GM19240 (cell line): ENCODE data around the gene SLC13A2.

Source experiments
- DNase-seq: peaks from one replicate; pipeline ENCODE4 v3.0.0; 2011; ENCODE audit warnings: low spot score; ENCODE audit not compliant: insufficient read length

SLC13A2 gene

GRCh38 chr17:28532050-28532960, 58.9 kb downstream of the SLC13A2 start:
- DNase-seq: no peak

GRCh38 chr17:28533091-28533807, 59.8 kb downstream of the SLC13A2 start:
- DNase-seq: no peak

DNA sequence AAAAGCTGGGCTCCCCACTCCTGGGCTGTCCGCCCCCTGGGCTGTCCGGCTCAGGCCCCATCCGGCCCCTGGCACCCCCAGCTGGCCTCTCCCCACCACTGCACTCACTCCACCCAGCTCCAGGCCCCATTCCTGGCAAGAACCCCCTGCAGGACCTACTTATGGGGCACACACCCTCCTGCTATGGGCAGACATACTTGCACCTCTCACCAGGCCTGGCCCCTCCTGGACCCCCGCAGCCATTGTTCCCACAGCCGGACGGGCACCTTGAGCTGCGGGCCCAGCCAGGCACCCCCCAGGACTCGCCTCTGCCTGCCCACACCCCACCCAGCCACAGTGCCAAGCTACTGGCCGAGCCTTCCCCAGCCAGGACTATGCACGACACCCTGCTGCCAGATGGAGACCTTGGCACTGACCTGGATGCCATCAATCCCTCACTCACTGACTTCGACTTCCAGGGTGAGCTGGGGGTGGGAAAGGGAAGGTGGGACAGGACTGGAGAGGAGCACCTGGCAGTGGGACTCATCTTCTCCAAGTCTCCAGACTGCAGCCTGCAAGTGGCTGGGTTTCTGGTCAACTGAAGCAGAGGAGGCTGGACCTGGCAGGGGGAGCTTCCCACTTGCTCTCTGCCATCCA, 61.4 kb downstream of the SLC13A2 start:
- DNase-seq: no peak

- DNase-seq: no peak
Measured at GRCh38 chr17:28536532-28537218, 63.2 kb downstream of the SLC13A2 start.

DNA sequence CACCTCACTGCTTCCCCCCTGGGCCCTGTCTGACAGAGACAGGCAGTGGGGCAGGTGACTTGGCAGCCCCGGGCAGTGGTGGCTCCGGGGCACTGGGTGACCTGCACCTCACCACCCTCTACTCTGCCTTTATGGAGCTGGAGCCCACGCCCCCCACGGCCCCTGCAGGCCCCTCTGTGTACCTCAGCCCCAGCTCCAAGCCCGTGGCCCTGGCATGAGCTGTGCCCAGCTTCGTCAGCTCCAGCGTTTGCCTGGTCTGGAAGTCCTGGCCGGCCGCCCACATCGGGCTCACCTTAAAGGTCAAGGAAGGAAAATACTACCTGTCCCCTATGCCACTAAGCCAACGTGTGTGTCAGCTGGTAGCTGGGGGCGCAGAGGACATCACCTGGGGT, 63.8 kb downstream of the SLC13A2 start:
- DNase-seq: no peak

- DNase-seq: no peak
Measured at GRCh38 chr17:28538296-28538895, 65.0 kb downstream of the SLC13A2 start.

DNA sequence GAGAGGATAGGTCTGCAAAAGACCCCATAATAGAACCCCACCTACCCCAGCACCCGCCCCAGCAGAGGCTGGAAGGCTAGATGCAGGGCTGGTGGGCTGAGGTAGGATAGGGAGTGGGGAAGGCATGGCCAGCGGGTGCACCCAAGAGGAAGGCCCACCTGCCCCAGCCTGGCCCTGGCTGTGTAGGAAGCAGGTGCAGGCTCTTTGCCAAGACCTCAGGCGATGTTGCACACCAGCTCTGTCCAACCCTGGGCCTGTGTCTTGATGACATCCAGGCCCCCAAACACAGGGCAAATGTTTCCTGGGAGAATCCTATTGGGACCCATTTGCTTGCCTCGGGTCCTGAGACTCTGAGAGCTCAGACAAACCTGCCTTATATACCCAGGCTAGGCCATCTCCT, 66.8 kb downstream of the SLC13A2 start:
- no peak for DNase-seq

DNA sequence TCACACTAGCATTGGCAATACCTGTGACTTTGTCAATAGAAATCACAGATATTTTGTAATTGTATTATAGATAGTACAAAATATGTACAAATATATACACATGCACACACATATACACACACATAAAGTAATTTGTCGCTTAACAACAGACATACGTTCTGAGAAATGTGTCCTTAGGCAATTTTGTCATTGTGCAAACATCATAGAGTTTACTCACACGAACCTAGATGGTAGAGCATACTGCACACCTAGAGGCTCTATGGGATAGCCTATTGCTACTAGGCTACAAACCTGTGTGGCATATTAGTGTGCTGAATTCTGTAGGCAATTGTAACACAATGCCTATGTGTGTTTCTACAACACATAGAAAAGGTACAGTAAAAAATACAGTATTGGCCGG, 68.0 kb downstream of the SLC13A2 start:
- no peak for DNase-seq

- DNase-seq: no peak
Measured at GRCh38 chr17:28544402-28545140, 71.1 kb downstream of the SLC13A2 start.

DNA sequence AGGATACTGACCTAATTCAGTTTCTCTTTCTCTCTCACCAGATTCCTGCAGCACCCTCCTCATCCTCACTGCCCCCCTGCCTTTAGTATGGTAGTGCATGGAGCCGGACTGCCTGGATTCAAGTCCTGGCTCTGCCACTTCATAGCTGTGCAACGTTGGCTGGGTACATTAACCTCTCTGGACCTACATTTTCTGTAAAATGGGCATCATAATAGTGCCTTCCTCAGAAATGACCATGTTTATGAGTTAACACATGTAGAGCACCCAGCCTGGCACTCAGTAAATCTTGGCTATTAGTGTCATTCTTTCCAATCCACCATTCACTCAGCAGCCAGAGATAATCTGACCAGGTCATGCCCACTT, 71.7 kb downstream of the SLC13A2 start:
- DNase-seq: no peak

DNA sequence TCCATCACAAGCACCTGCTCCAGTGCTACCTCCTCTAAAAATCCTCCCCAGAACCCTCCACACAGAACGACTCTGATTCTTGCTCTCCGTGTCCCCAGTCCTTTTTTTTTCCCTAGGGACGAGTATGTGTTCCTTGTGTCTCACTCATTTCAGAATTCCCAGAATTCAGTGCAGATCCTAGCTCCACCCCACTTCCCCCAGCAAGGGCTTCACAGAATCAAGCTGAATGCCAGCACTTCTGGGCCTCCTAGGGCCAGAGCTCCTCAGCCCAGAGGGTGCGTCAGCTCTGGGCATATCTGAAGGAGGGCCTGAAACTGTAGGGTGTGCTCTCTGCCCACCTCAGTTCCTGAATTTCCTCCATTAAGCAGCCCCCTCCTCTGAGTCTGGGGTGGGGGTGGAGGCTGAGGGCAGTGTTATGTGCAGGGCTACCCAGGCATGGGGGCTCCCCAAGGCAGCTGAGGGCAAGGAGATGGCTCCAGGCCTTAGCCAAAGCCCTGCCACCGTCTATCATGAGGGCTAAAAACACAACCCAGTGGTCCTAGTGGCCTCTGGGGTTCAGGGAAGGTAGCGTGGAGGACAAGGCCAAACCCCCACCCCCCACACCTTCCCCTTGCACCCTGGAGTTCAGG, 72.5 kb downstream of the SLC13A2 start:
- no peak for DNase-seq

DNA sequence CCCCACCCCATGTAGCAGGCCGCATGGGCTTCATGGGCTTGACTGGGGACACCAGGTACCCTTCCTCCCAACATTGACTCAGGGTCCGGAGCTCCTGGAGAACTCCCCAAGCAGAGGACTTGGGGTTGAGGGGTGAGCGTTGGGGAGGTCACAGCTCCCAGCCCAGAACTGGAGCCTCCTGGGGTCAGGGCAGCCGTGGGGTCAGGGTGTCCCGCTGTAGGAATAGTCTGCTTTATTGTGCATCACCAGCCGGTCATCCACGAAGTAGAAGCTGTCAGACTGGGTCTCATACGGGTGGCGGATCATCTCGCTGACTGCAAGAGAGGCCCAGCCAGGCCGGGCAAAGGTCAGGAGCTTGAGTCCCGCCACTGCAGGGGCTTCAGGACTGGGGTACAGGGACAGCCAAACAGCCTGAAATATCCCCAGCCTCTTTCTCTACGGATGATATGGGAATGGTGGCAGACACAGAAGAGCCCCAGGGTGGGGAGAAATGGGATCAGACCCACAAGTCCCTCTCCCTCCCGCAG, 73.7 kb downstream of the SLC13A2 start:
- no peak for DNase-seq
